ENCODE results near the gene SETD9. TPM values are rescaled to one million over a fixed set of nuclear protein-coding genes. Genes with fewer than 3 reads are reported as not detected.

SETD9 gene
- total and polyA plus RNA-seq, 2 of the 13 experiments (the other 11 are each of a cell fraction or from before 2014, with no cell fraction given): 4.8 to 17.8 TPM

GRCh38 chr5:56951946-56952691 lies 42.7 kb downstream of the SETD9 start, which contains the start of gene MIER3 (continued):
- TF ChIP-seq ZNF282 (IDR thresholded peaks at IDR 0.05; ENCODE audit: partially characterized antibody) (no peak), ZNF616 (CRISPR knock-in tag; IDR thresholded peaks at IDR 0.05; ENCODE audit: low read depth) (no peak), ZNF431 (CRISPR knock-in tag; IDR thresholded peaks at IDR 0.05; ENCODE audit: borderline replicate concordance, low read depth) (no peak), CCDC6 (CRISPR knock-in tag; IDR thresholded peaks at IDR 0.05) (no peak), ZNF737 (CRISPR knock-in tag; IDR thresholded peaks at IDR 0.05; ENCODE audit: borderline replicate concordance) (0 out of 2 replicates have a peak, but pooled peaks have one; percentile 47), ARID3A (IDR thresholded peaks at IDR 0.05; ENCODE audit: low read depth, low read length) (no peak), ZNF607 (CRISPR knock-in tag; IDR thresholded peaks at IDR 0.05; ENCODE audit: borderline replicate concordance) (no peak), ZSCAN9 (CRISPR knock-in tag; IDR thresholded peaks at IDR 0.05; ENCODE audit: borderline replicate concordance) (no peak), CREB3 (CRISPR knock-in tag; IDR thresholded peaks at IDR 0.05) (no peak), THAP11 (CRISPR knock-in tag; IDR thresholded peaks at IDR 0.05) (no peak), BRD4 (CRISPR knock-in tag; IDR thresholded peaks at IDR 0.05) (no peak), ATRX (CRISPR knock-in tag; IDR thresholded peaks at IDR 0.05; ENCODE audit: borderline replicate concordance) (no peak), FOXC1 (CRISPR knock-in tag; IDR thresholded peaks at IDR 0.05; ENCODE audit: borderline replicate concordance) (no peak), ZNF766 (CRISPR knock-in tag; IDR thresholded peaks at IDR 0.05; ENCODE audit: borderline replicate concordance) (no peak), SIX4 (CRISPR knock-in tag; IDR thresholded peaks at IDR 0.05) (no peak), ZNF556 (CRISPR knock-in tag; IDR thresholded peaks at IDR 0.05; ENCODE audit: borderline replicate concordance) (no peak), GLI4 (CRISPR knock-in tag; IDR thresholded peaks at IDR 0.05; ENCODE audit: borderline replicate concordance) (no peak)
- TF ChIP-seq, protein P1, sequence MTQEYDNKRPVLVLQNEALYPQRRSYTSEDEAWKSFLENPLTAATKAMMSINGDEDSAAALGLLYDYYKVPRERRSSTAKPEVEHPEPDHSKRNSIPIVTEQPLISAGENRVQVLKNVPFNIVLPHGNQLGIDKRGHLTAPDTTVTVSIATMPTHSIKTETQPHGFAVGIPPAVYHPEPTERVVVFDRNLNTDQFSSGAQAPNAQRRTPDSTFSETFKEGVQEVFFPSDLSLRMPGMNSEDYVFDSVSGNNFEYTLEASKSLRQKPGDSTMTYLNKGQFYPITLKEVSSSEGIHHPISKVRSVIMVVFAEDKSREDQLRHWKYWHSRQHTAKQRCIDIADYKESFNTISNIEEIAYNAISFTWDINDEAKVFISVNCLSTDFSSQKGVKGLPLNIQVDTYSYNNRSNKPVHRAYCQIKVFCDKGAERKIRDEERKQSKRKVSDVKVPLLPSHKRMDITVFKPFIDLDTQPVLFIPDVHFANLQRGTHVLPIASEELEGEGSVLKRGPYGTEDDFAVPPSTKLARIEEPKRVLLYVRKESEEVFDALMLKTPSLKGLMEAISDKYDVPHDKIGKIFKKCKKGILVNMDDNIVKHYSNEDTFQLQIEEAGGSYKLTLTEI (CRISPR knock-in tag; conservative IDR thresholded peaks at IDR 0.05): no peak
- TF ChIP-seq, protein P2, sequence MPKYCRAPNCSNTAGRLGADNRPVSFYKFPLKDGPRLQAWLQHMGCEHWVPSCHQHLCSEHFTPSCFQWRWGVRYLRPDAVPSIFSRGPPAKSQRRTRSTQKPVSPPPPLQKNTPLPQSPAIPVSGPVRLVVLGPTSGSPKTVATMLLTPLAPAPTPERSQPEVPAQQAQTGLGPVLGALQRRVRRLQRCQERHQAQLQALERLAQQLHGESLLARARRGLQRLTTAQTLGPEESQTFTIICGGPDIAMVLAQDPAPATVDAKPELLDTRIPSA (CRISPR knock-in tag; IDR thresholded peaks at IDR 0.05; ENCODE audit: borderline replicate concordance): no peak
- TF ChIP-seq, protein P3, sequence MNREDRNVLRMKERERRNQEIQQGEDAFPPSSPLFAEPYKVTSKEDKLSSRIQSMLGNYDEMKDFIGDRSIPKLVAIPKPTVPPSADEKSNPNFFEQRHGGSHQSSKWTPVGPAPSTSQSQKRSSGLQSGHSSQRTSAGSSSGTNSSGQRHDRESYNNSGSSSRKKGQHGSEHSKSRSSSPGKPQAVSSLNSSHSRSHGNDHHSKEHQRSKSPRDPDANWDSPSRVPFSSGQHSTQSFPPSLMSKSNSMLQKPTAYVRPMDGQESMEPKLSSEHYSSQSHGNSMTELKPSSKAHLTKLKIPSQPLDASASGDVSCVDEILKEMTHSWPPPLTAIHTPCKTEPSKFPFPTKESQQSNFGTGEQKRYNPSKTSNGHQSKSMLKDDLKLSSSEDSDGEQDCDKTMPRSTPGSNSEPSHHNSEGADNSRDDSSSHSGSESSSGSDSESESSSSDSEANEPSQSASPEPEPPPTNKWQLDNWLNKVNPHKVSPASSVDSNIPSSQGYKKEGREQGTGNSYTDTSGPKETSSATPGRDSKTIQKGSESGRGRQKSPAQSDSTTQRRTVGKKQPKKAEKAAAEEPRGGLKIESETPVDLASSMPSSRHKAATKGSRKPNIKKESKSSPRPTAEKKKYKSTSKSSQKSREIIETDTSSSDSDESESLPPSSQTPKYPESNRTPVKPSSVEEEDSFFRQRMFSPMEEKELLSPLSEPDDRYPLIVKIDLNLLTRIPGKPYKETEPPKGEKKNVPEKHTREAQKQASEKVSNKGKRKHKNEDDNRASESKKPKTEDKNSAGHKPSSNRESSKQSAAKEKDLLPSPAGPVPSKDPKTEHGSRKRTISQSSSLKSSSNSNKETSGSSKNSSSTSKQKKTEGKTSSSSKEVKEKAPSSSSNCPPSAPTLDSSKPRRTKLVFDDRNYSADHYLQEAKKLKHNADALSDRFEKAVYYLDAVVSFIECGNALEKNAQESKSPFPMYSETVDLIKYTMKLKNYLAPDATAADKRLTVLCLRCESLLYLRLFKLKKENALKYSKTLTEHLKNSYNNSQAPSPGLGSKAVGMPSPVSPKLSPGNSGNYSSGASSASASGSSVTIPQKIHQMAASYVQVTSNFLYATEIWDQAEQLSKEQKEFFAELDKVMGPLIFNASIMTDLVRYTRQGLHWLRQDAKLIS (CRISPR knock-in tag; IDR thresholded peaks at IDR 0.05): no peak

All from HepG2 (cell line).